Stimulated activated CD8-positive, alpha-beta memory T cell treated with anti-CD3 and anti-CD28 coated beads, Interleukin-12 subunit alpha, Interleukin-12 subunit beta, amount 100 ng/mL, for 24 hours (primary cell): ENCODE measurements around the gene TMPRSS12.
"Not testable (repeated sequence)": the region's sequence is repeated elsewhere in the genome, so short reads cannot be mapped to it uniquely, and the experiment has no call there.

ENCODE experiments used
- DNase-seq: peaks from one replicate; pipeline ENCODE4 v3.0.0-alpha.2; 2020; ENCODE audit errors: extremely low read depth

TMPRSS12 gene

GRCh38 chr12:50926932-50927331 is 84.2 kb downstream of the TMPRSS12 start:
- not testable (repeated sequence) for DNase-seq

GRCh38 chr12:50927356-50927755 is 84.6 kb downstream of the TMPRSS12 start:
- DNase-seq, result no peak

- no peak for DNase-seq
These were observed 85.1 kb downstream of the TMPRSS12 start for GRCh38 chr12:50927766-50928224.

- no peak for DNase-seq
These were observed 85.7 kb downstream of the TMPRSS12 start for GRCh38 chr12:50928392-50928791.

GRCh38 chr12:50929831-50930230 is 87.1 kb downstream of the TMPRSS12 start:
- no peak for DNase-seq

GRCh38 chr12:50930477-50930876 is 87.8 kb downstream of the TMPRSS12 start:
- not testable (repeated sequence) for DNase-seq

- no peak for DNase-seq
These were observed 90.1 kb downstream of the TMPRSS12 start for GRCh38 chr12:50932787-50933280.

- no peak for DNase-seq
These were observed 90.9 kb downstream of the TMPRSS12 start for GRCh38 chr12:50933459-50934124.

- no peak for DNase-seq
These were observed 91.7 kb downstream of the TMPRSS12 start for GRCh38 chr12:50934371-50934851.

GRCh38 chr12:50934981-50935807 is 92.5 kb downstream of the TMPRSS12 start:
- no peak for DNase-seq

- no peak for DNase-seq
These were observed 94.2 kb downstream of the TMPRSS12 start for GRCh38 chr12:50936821-50937530.
